H1 (cell line): ENCODE data around the gene PPME1. TPM values are rescaled to one million over a fixed set of nuclear protein-coding genes. Genes with fewer than 3 reads are reported as not detected.

Source experiments
- CTCF ChIA-PET: fragments of 300-600 bp; sonication (Branson Sonifier 250); formaldehyde crosslinking; loops from one replicate; lab custom pipeline; 2021; ENCODE audit not compliant: partially characterized antibody; lab: Charles Lee
- POLR2A ChIA-PET: fragments of 300-600 bp; sonication (Branson Sonifier 250); formaldehyde crosslinking; loops from one replicate; lab custom pipeline; 2021; ENCODE audit warnings: inconsistent platforms; ENCODE audit not compliant: partially characterized antibody; lab: Charles Lee
- DNase-seq, 2 experiments: peaks; one replicate each; pipeline versions ENCODE4 v3.0.0 to v3.0.0-alpha.2; 2010 to 2022; ENCODE audit warnings: low spot score in 2 of 2, low read depth in 1 of 2, mixed read lengths in 1 of 2
- FAIRE-seq: peaks from 2 replicates; lab custom pipeline; 2011; peaks lifted over from hg19 to GRCh38; lab: Jason Lieb, UNC
- H2AFZ ChIP-seq: 2 replicates; pipeline ENCODE4 v1.8.1; 2012; ENCODE audit warnings: low read length, inconsistent platforms
- H2AK5ac ChIP-seq: 2 replicates; pipeline ENCODE4 v1.6.1; 2013; ENCODE audit warnings: low read depth, low read length
- H2BK120ac ChIP-seq: replicated peaks from 2 replicates; pipeline ENCODE3; 2013; ENCODE audit warnings: low read depth, low read length, inconsistent platforms
- H2BK12ac ChIP-seq: 2 replicates; pipeline ENCODE4 v1.6.1; 2013; ENCODE audit warnings: low read depth, low read length
- H2BK15ac ChIP-seq: 2 replicates; pipeline ENCODE4 v1.6.1; 2013; ENCODE audit warnings: low read length
- H2BK20ac ChIP-seq: 2 replicates; pipeline ENCODE4 v1.6.1; 2013; ENCODE audit warnings: low read length
- H2BK5ac ChIP-seq: 2 replicates; pipeline ENCODE4 v1.6.1; 2013; ENCODE audit warnings: low read depth, low read length
- H3K14ac ChIP-seq: 2 replicates; pipeline ENCODE4 v1.6.1; 2013; ENCODE audit warnings: inconsistent platforms; ENCODE audit not compliant: insufficient read length
- H3K18ac ChIP-seq: 2 replicates; pipeline ENCODE4 v1.6.1; 2013; ENCODE audit warnings: low read length; ENCODE audit errors: extremely low read depth
- H3K23ac ChIP-seq: 2 replicates; pipeline ENCODE4 v1.6.1; 2013; ENCODE audit warnings: inconsistent platforms; ENCODE audit not compliant: insufficient read length
- H3K23me2 ChIP-seq: 2 replicates; pipeline ENCODE4 v1.6.1; 2013; ENCODE audit warnings: low read depth, low read length
- H3K27ac ChIP-seq: 2 replicates; pipeline ENCODE4 v1.6.1; 2011; ENCODE audit warnings: low read depth, low read length, inconsistent platforms
- H3K27me3 ChIP-seq, 4 experiments: replicated peaks in 1 of 4; 1 replicate in 1 of 4; 2 replicates in 3 of 4; pipeline versions ENCODE4 v1.6.1 to v1.8.1; 2011 to 2013; ENCODE audit warnings: low read length in 3 of 4, mild to moderate bottlenecking in 3 of 4, inconsistent platforms in 2 of 4, mixed read lengths in 2 of 4, moderate library complexity in 1 of 4; ENCODE audit not compliant: control insufficient read depth in 3 of 4, insufficient read depth in 3 of 4; ENCODE audit errors: extremely low read depth in 1 of 4
- H3K36me3 ChIP-seq, 4 experiments: 2 replicates each; pipeline versions ENCODE4 v1.6.1 to v1.8.1; 2011 to 2013; ENCODE audit warnings: mild to moderate bottlenecking in 4 of 4, low read length in 3 of 4, moderate library complexity in 2 of 4, control low read depth in 1 of 4, inconsistent platforms in 1 of 4; ENCODE audit not compliant: insufficient read depth in 4 of 4, control insufficient read depth in 2 of 4
- H3K4ac ChIP-seq: replicated peaks from 2 replicates; pipeline ENCODE3; 2013; ENCODE audit warnings: low read length, low read depth, mixed read lengths, inconsistent platforms; ENCODE audit not compliant: insufficient read length
- H3K4me1 ChIP-seq, 4 experiments: replicated peaks in 1 of 4; 1 replicate in 1 of 4; 2 replicates in 3 of 4; pipeline versions ENCODE4 v1.6.1 to v1.8.1; 2011 to 2013; ENCODE audit warnings: low read length in 3 of 4, inconsistent platforms in 2 of 4, mixed read lengths in 1 of 4; ENCODE audit not compliant: insufficient read depth in 4 of 4, control insufficient read depth in 3 of 4
- H3K4me2 ChIP-seq, 2 experiments: 2 replicates each; pipeline versions ENCODE4 v1.6.1 to v1.8.1; 2011 to 2013; ENCODE audit warnings: low read depth in 2 of 2, low read length in 2 of 2, control low read depth in 1 of 2, inconsistent platforms in 1 of 2, mild to moderate bottlenecking in 1 of 2; ENCODE audit not compliant: insufficient read depth in 1 of 2
- H3K4me3 ChIP-seq, 4 experiments: fragments of 200-600, 300-600 bp in 1 of 4; sonication (generic), shearing (Covaris generic), sonication (Bioruptor Twin) in 1 of 4; 2 replicates each; pipeline versions ENCODE4 v1.5.1 to v1.8.1; 2011 to 2016; ENCODE audit warnings: low read length in 4 of 4, low read depth in 3 of 4, control low read depth in 2 of 4, inconsistent platforms in 2 of 4, mild to moderate bottlenecking in 2 of 4, mixed read lengths in 1 of 4, moderate library complexity in 1 of 4; ENCODE audit not compliant: insufficient read depth in 2 of 4; ENCODE audit errors: extremely low read depth in 1 of 4
- H3K56ac ChIP-seq: replicated peaks from 2 replicates; pipeline ENCODE3; 2013; ENCODE audit warnings: low read depth, mild to moderate bottlenecking, mixed read lengths, low read length, inconsistent platforms; ENCODE audit not compliant: insufficient read length
- H3K79me1 ChIP-seq: 2 replicates; pipeline ENCODE4 v1.6.1; 2013; ENCODE audit warnings: low read depth, low read length, control low read depth
- H3K79me2 ChIP-seq, 2 experiments: 2 replicates each; pipeline versions ENCODE4 v1.6.1 to v1.8.1; 2012 to 2013; ENCODE audit warnings: low read length in 2 of 2, mild to moderate bottlenecking in 2 of 2, inconsistent platforms in 1 of 2; ENCODE audit not compliant: insufficient read depth in 2 of 2, control insufficient read depth in 1 of 2
- H3K9ac ChIP-seq, 4 experiments: replicated peaks in 1 of 4; 1 replicate in 1 of 4; 2 replicates in 3 of 4; pipeline versions ENCODE4 v1.6.1 to v1.8.1; 2011 to 2013; ENCODE audit warnings: low read depth in 3 of 4, low read length in 3 of 4, control low read depth in 2 of 4, mild to moderate bottlenecking in 2 of 4, moderate library complexity in 2 of 4, inconsistent platforms in 1 of 4; ENCODE audit errors: extremely low read depth in 1 of 4
- H3K9me3 ChIP-seq, 2 experiments: 2 replicates each; pipeline versions ENCODE4 v1.6.1 to v1.8.1; 2012 to 2013; ENCODE audit warnings: mild to moderate bottlenecking in 2 of 2, moderate library complexity in 2 of 2, control low read depth in 1 of 2, inconsistent platforms in 1 of 2, low read depth in 1 of 2, low read length in 1 of 2, mixed read lengths in 1 of 2; ENCODE audit not compliant: insufficient read depth in 2 of 2
- H4K20me1 ChIP-seq, 2 experiments: replicated peaks in 1 of 2; 2 replicates each; pipeline versions ENCODE3 to v1.8.1; 2011 to 2013; ENCODE audit warnings: inconsistent platforms in 2 of 2, low read length in 2 of 2, mild to moderate bottlenecking in 1 of 2; ENCODE audit not compliant: insufficient read depth in 2 of 2, control insufficient read depth in 1 of 2
- H4K5ac ChIP-seq: 2 replicates; pipeline ENCODE4 v1.6.1; 2013; ENCODE audit warnings: low read length, low read depth, mixed read lengths, inconsistent platforms; ENCODE audit not compliant: insufficient read length
- H4K8ac ChIP-seq: 2 replicates; pipeline ENCODE4 v1.8.0; 2013; ENCODE audit warnings: mild to moderate bottlenecking, moderate library complexity, low read length, inconsistent platforms; ENCODE audit not compliant: insufficient read depth; ENCODE audit errors: extremely low read depth
- H4K91ac ChIP-seq: replicated peaks from 2 replicates; pipeline ENCODE3; 2013; ENCODE audit warnings: low read length, mixed read lengths, inconsistent platforms; ENCODE audit not compliant: insufficient read length
- EZH2 ChIP-seq: fragments of 200-600 bp; sonication (generic); IDR thresholded peaks from 2 replicates; pipeline ENCODE4 v1.7.1; 2012; ENCODE audit warnings: low read depth, mild to moderate bottlenecking, moderate library complexity, low read length, inconsistent platforms; ENCODE audit not compliant: severe bottlenecking
- RFX5 ChIP-seq: IDR thresholded peaks from 2 replicates; pipeline ENCODE4 v1.6.1; 2011; ENCODE audit warnings: low read depth, low read length, improper control_type of control experiment, borderline replicate concordance
- SRF ChIP-seq: IDR thresholded peaks from 2 replicates; pipeline ENCODE4 v1.6.1; 2011; ENCODE audit warnings: mild to moderate bottlenecking, low read depth, low read length, moderate library complexity
- WGBS, 2 experiments: shearing (Covaris generic) in 1 of 2; methylation state at CpG; one replicate each; pipeline versions ENCODE4 v1.1.6 to v1.1.7; 2013 to 2015; ENCODE audit warnings: low lambda C conversion rate in 2 of 2, mixed read lengths in 2 of 2, inconsistent platforms in 1 of 2, low coverage in 1 of 2, missing lambda C conversion rate in 1 of 2; ENCODE audit not compliant: insufficient replicate concordance in 2 of 2, insufficient coverage in 1 of 2, insufficient read length in 1 of 2; ENCODE audit errors: extremely low coverage in 1 of 2, missing lambda C conversion rate in 1 of 2; 5-methylcytosine and 5-hydroxymethylcytosine counted together
- polyA plus RNA-seq, 7 experiments: library from polyadenylated mRNA; depleted of rRNA in 3 of 7; stranded (reverse) in 5 of 7; unstranded in 2 of 7; fragments of >200 nt in 5 of 7; fragments of 200-250 nt in 2 of 7; gene quantifications; 1 replicate in 5 of 7; 2 replicates in 1 of 7; 4 replicates in 1 of 7; pipeline versions ENCODE4 v1.2.1 to v1.2.3, GENCODE V29; 2011 to 2013; ENCODE audit warnings: missing spikeins in 2 of 7, mixed read lengths in 2 of 7
- total RNA-seq: library from RNA; stranded (reverse); fragmentation: NEBNext Ultra II Directional; extraction: Animal tissue kit (Norgen Biotek cat#: 25700); gene quantifications from 2 replicates; pipeline ENCODE4 v1.2.1, GENCODE V29; 2021

Gene PPME1
- total and polyA plus RNA-seq, 2 of the 8 experiments (the other 6 are each of a cell fraction or from before 2014, with no cell fraction given), result 55.1 to 64.5 TPM

- Histone ChIP-seq H3K79me2 (no peaks in the 10 kb centered on the region), H3K14ac (no peak overlapping the region), H2BK12ac (peak overlapping the region; percentile 72; the same call in 1 of the 2 replicates), H3K4ac (no peak overlapping the region), H3K56ac (no peak overlapping the region), H2AK5ac (no peak overlapping the region; the same call in 1 of the 2 replicates), H3K27me3 (no peaks in the 10 kb centered on the region), H3K4me1 (no peaks in the 10 kb centered on the region), H4K5ac (no peak overlapping the region), H4K91ac (no peak overlapping the region), H2BK20ac (no peak overlapping the region), H3K9me3 (no peaks in the 10 kb centered on the region), H3K23ac (no peak overlapping the region), H2AFZ (no peak overlapping the region), H2BK15ac (no peak overlapping the region)
- POLR2A ChIA-PET, result interaction anchor here (0.7 to 4.3 kb wide), 4 partner anchors 8 to 24 kb away, joined by 3 to 18 read pairs (median 4); partner anchors contain the start of genes C2CD3 and PPME1
- DNase-seq (no peak), FAIRE-seq (no peak)
- 96% methylated on average over 5 of the region's 5 CpGs; no CpG with 5 or more reads in 1 of the 2 experiments for WGBS, 2 experiments
- no peak for TF ChIP-seq RFX5
- TF ChIP-seq SRF, result no peak
- no peak for TF ChIP-seq EZH2
- TF ChIP-seq, all 59 proteins: peak for 0
- no peak overlapping the region; the same call in 1 of the 2 replicates for H2BK5ac ChIP-seq
- no peak overlapping the region for H3K18ac ChIP-seq
- H2BK120ac ChIP-seq, result no peak overlapping the region
- H3K27ac ChIP-seq, result no peak overlapping the region
- H4K20me1 ChIP-seq, result peaks cover 0 to 1% of the 10 kb centered on the region in 2 experiments
- no peaks in the 10 kb centered on the region for H3K23me2 ChIP-seq
- no peaks in the 10 kb centered on the region; the same call in 1 of the 2 replicates for H3K79me1 ChIP-seq
- H3K4me3 ChIP-seq, result no peak overlapping the region
- no peak overlapping the region for H4K8ac ChIP-seq
- CTCF ChIA-PET, result interaction anchor here (1.3 kb wide), 1 partner anchor 9 kb away, joined by 5 read pairs; no protein-coding TSS in a partner anchor
- H3K4me2 ChIP-seq, result no peak overlapping the region
- no peaks in the 10 kb centered on the region for H3K36me3 ChIP-seq
- H3K9ac ChIP-seq, result no peak overlapping the region
Observed at GRCh38 chr11:74147199-74147929, 23.7 kb upstream of the PPME1 start.
